Measurements from ENCODE around the gene KIF2B. TPM values are rescaled to one million over a fixed set of nuclear protein-coding genes. Genes with fewer than 3 reads are reported as not detected.

KIF2B gene
- total and polyA plus RNA-seq, 2 of the 4 experiments (the other 2 are of a cell fraction): not detected

DNA sequence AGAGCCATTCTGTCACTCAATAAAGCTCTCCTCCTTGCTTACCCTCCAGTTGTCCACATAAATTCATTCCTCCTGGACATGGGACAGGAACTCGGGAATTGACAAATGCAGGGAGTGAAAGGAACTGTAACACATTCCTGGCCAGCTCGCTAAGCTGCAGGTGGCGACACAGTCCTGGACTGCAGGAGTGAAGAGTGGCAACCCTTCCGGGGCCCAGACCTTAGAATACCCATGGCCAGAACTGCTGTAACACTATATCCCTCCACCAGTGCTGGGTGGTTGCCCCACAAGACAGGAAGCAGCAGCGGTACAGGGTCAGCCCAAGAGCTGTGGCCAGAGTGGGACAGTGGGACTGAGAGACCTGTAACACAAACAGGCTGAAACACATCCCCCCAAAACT, 30.3 kb upstream of the KIF2B start:
- dilution Hi-C loops (cut with HindIII; ENCODE audit: low sequenced_read_pairs, unreplicated experiment) (no loop called here), in situ Hi-C loops (cut with MboI; ENCODE audit: low sequenced_read_pairs) (no loop called here), intact Hi-C loops (cut with micrococcal nuclease) (no loop called here)
- Histone ChIP-seq H3K27me3 (ENCODE audit: control insufficient read depth, insufficient read depth, low read length) (no peaks in the 10 kb centered on the region), H3K27ac (ENCODE audit: insufficient read depth, low read length) (no peak overlapping the region), H3K14ac (replicated peaks; ENCODE audit: low read depth, low read length) (no peak overlapping the region), H2AK9ac (replicated peaks; ENCODE audit: low read depth, low read length, poor library complexity) (no peak overlapping the region), H3K4me1 (ENCODE audit: control insufficient read depth, insufficient read depth, low read length) (no peaks in the 10 kb centered on the region), H3K23ac (ENCODE audit: low read depth, low read length) (no peak overlapping the region), H3K4ac (ENCODE audit: low read depth, low read length) (no peak overlapping the region), H2BK120ac (ENCODE audit: low read depth, low read length) (no peak overlapping the region), H3K18ac (ENCODE audit: low read depth, low read length) (no peak overlapping the region), H4K8ac (ENCODE audit: low read depth in 2 of 2, low read length in 2 of 2) (no peak overlapping the region), H3K4me2 (ENCODE audit: low read depth, low read length) (no peak overlapping the region), H2BK5ac (ENCODE audit: low read depth, low read length, poor library complexity, severe bottlenecking) (no peak overlapping the region), H3K9ac (ENCODE audit: low read depth, low read length) (no peak overlapping the region), H4K5ac (ENCODE audit: low read depth, low read length) (no peak overlapping the region), H3K9me3 (ENCODE audit: control insufficient read depth, insufficient read depth, low read length) (peaks cover 17% of the 10 kb centered on the region), H2BK15ac (ENCODE audit: low read depth, low read length) (no peak overlapping the region), H2BK20ac (ENCODE audit: low read depth, low read length) (no peak overlapping the region), H3K36me3 (ENCODE audit: control insufficient read depth, insufficient read depth, low read length) (no peaks in the 10 kb centered on the region), H2AK5ac (ENCODE audit: low read depth, low read length) (no peak overlapping the region), H3K9me1 (ENCODE audit: insufficient read depth, low read length) (no peaks in the 10 kb centered on the region), H2AFZ (replicated peaks; ENCODE audit: low read length, poor library complexity) (no peak overlapping the region), H4K91ac (ENCODE audit: insufficient read depth, low read depth, low read length) (no peak overlapping the region), H3K56ac (ENCODE audit: extremely low read depth, insufficient read depth, low read length) (no peak overlapping the region), H4K20me1 (ENCODE audit: insufficient read depth, low read length) (no peaks in the 10 kb centered on the region), H3K79me1 (ENCODE audit: low read depth in 1 of 2, low read length in 2 of 2) (no peaks in the 10 kb centered on the region), H3K4me3 (ENCODE audit: insufficient read depth, low read depth, low read length) (no peak overlapping the region)
- BruUV-seq (replicated peaks): no TSS peak
- POLR2A ChIA-PET (ENCODE audit: unreplicated experiment): no interaction called here
- no peak for TF ChIP-seq BHLHE40 (IDR thresholded peaks at IDR 0.05; ENCODE audit: low read depth, low read length)
- TF ChIP-seq, protein P1, sequence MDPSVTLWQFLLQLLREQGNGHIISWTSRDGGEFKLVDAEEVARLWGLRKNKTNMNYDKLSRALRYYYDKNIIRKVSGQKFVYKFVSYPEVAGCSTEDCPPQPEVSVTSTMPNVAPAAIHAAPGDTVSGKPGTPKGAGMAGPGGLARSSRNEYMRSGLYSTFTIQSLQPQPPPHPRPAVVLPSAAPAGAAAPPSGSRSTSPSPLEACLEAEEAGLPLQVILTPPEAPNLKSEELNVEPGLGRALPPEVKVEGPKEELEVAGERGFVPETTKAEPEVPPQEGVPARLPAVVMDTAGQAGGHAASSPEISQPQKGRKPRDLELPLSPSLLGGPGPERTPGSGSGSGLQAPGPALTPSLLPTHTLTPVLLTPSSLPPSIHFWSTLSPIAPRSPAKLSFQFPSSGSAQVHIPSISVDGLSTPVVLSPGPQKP (IDR thresholded peaks at IDR 0.05; ENCODE audit: borderline replicate concordance, low read depth, low read length): no peak
- no peak for TF ChIP-seq SMC3 (IDR thresholded peaks at IDR 0.05; ENCODE audit: low read depth, low read length)
- TF ChIP-seq MXI1 (IDR thresholded peaks at IDR 0.05; ENCODE audit: borderline replicate concordance, low read depth, low read length): no peak
- TF ChIP-seq RCOR1 (IDR thresholded peaks at IDR 0.05; ENCODE audit: insufficient replicate concordance, low read length): no peak
- TF ChIP-seq RFX5 (IDR thresholded peaks at IDR 0.05; ENCODE audit: low read depth, low read length): no peak
- no peak for TF ChIP-seq NFE2L2 (IDR thresholded peaks at IDR 0.05; ENCODE audit: low read depth, low read length)
- no peak for TF ChIP-seq MAFK (IDR thresholded peaks at IDR 0.05; ENCODE audit: low read depth, low read length)
- no peak for TF ChIP-seq CHD1 (IDR thresholded peaks at IDR 0.05; ENCODE audit: low read depth, low read length)
- no peak for TF ChIP-seq CEBPB (IDR thresholded peaks at IDR 0.05; ENCODE audit: low read depth, low read length)
- TF ChIP-seq, protein P2, sequence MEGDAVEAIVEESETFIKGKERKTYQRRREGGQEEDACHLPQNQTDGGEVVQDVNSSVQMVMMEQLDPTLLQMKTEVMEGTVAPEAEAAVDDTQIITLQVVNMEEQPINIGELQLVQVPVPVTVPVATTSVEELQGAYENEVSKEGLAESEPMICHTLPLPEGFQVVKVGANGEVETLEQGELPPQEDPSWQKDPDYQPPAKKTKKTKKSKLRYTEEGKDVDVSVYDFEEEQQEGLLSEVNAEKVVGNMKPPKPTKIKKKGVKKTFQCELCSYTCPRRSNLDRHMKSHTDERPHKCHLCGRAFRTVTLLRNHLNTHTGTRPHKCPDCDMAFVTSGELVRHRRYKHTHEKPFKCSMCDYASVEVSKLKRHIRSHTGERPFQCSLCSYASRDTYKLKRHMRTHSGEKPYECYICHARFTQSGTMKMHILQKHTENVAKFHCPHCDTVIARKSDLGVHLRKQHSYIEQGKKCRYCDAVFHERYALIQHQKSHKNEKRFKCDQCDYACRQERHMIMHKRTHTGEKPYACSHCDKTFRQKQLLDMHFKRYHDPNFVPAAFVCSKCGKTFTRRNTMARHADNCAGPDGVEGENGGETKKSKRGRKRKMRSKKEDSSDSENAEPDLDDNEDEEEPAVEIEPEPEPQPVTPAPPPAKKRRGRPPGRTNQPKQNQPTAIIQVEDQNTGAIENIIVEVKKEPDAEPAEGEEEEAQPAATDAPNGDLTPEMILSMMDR (conservative IDR thresholded peaks at IDR 0.05; ENCODE audit: low read depth, low read length): no peak
- no peak for TF ChIP-seq RAD21 (IDR thresholded peaks at IDR 0.05; ENCODE audit: low read length)
- TF ChIP-seq POLR2A (IDR thresholded peaks at IDR 0.05; ENCODE audit: low read depth, low read length): no peak
- CTCF ChIA-PET: no interaction called here
- ATAC-seq (ENCODE audit: low read depth) (no peak), DNase-seq (no peak)
- no CpG with 5 or more reads among the region's 5 CpGs for WGBS, 2 experiments (ENCODE audit: extremely low coverage in 2 of 2, insufficient read length in 1 of 2)
